Measurements from ENCODE around the gene MBP. TPM values are rescaled to one million over a fixed set of nuclear protein-coding genes. Genes with fewer than 3 reads are reported as not detected.

Gene MBP
- polyA plus RNA-seq, 1 donor from 2014 or later: 3.3 TPM

DNA sequence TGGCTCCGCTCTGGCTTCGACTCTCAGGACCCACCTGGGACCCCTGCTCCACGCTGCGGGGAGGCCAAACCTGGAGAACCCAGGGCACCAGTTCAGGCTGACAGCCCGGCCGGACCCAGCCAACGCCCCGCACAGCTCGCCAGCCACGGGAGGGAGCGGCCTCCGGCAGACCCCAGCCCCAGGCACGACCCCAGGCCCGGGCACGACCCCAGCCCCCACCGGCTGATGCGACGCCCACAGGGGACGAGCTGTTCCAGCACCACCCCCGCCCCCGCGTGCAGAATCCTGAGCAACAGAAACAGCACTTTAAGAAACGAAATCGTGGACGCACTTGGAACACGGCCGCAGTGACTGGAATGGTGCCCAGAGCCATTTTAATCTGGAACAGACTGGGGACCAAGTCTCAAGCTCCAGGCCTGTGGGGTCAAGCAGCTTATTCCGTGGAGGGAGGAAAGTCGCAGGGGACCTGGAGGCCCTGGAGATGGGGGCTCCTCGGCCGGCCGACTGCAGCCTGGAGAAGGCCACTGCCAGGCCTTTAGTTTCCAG, 74.2 kb downstream of the MBP start:
- no peak overlapping the region for H2AFZ ChIP-seq (ENCODE audit: low read depth, low read length)
- no peak overlapping the region for H3K4me3 ChIP-seq (ENCODE audit: low read length)
- no peaks in the 10 kb centered on the region for H3K27me3 ChIP-seq (ENCODE audit: insufficient read depth, low read depth, low read length)
- TF ChIP-seq TAF1 (IDR thresholded peaks at IDR 0.05; ENCODE audit: low read depth) (no peak), RAD21 (conservative IDR thresholded peaks at IDR 0.05) (no peak), EZH2 (IDR thresholded peaks at IDR 0.05; ENCODE audit: borderline replicate concordance, insufficient read depth, low read length, poor library complexity, severe bottlenecking) (no peak), MXI1 (conservative IDR thresholded peaks at IDR 0.05; ENCODE audit: poor library complexity, severe bottlenecking) (no peak), POLR2AphosphoS5 (IDR thresholded peaks at IDR 0.05) (no peak), SMC3 (conservative IDR thresholded peaks at IDR 0.05; ENCODE audit: poor library complexity) (no peak), EP300 (conservative IDR thresholded peaks at IDR 0.05; ENCODE audit: poor library complexity, severe bottlenecking) (no peak)
- TF ChIP-seq, protein P1, sequence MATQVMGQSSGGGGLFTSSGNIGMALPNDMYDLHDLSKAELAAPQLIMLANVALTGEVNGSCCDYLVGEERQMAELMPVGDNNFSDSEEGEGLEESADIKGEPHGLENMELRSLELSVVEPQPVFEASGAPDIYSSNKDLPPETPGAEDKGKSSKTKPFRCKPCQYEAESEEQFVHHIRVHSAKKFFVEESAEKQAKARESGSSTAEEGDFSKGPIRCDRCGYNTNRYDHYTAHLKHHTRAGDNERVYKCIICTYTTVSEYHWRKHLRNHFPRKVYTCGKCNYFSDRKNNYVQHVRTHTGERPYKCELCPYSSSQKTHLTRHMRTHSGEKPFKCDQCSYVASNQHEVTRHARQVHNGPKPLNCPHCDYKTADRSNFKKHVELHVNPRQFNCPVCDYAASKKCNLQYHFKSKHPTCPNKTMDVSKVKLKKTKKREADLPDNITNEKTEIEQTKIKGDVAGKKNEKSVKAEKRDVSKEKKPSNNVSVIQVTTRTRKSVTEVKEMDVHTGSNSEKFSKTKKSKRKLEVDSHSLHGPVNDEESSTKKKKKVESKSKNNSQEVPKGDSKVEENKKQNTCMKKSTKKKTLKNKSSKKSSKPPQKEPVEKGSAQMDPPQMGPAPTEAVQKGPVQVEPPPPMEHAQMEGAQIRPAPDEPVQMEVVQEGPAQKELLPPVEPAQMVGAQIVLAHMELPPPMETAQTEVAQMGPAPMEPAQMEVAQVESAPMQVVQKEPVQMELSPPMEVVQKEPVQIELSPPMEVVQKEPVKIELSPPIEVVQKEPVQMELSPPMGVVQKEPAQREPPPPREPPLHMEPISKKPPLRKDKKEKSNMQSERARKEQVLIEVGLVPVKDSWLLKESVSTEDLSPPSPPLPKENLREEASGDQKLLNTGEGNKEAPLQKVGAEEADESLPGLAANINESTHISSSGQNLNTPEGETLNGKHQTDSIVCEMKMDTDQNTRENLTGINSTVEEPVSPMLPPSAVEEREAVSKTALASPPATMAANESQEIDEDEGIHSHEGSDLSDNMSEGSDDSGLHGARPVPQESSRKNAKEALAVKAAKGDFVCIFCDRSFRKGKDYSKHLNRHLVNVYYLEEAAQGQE (IDR thresholded peaks at IDR 0.05; ENCODE audit: borderline replicate concordance): no peak
- TF ChIP-seq, protein P2, sequence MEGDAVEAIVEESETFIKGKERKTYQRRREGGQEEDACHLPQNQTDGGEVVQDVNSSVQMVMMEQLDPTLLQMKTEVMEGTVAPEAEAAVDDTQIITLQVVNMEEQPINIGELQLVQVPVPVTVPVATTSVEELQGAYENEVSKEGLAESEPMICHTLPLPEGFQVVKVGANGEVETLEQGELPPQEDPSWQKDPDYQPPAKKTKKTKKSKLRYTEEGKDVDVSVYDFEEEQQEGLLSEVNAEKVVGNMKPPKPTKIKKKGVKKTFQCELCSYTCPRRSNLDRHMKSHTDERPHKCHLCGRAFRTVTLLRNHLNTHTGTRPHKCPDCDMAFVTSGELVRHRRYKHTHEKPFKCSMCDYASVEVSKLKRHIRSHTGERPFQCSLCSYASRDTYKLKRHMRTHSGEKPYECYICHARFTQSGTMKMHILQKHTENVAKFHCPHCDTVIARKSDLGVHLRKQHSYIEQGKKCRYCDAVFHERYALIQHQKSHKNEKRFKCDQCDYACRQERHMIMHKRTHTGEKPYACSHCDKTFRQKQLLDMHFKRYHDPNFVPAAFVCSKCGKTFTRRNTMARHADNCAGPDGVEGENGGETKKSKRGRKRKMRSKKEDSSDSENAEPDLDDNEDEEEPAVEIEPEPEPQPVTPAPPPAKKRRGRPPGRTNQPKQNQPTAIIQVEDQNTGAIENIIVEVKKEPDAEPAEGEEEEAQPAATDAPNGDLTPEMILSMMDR (IDR thresholded peaks at IDR 0.05; ENCODE audit: poor library complexity, severe bottlenecking): no peak
- no peaks in the 10 kb centered on the region for H4K20me1 ChIP-seq (ENCODE audit: insufficient read depth)
- no peak overlapping the region for H3K9ac ChIP-seq (ENCODE audit: low read length)
- no peaks in the 10 kb centered on the region for H3F3A ChIP-seq (ENCODE audit: insufficient read depth, low read length, poor library complexity, severe bottlenecking)
- no peak overlapping the region for H3K4me2 ChIP-seq (ENCODE audit: low read length)
- no peaks in the 10 kb centered on the region for H3K79me2 ChIP-seq (replicated peaks; ENCODE audit: insufficient read depth, low read length)
- H3K9me3 ChIP-seq (ENCODE audit: low read length): no peaks in the 10 kb centered on the region
- no peaks in the 10 kb centered on the region for H3K36me3 ChIP-seq (ENCODE audit: insufficient read depth, low read length)
- no peak overlapping the region for H3K27ac ChIP-seq (ENCODE audit: low read length)
- no peaks in the 10 kb centered on the region for H3K9me2 ChIP-seq (ENCODE audit: insufficient read depth, low read length)

GRCh38 chr18:77057006-77057395, 75.6 kb downstream of the MBP start:
- no peaks in the 10 kb centered on the region for H3K79me2 ChIP-seq (replicated peaks; ENCODE audit: insufficient read depth, low read length)
- no peaks in the 10 kb centered on the region for H3F3A ChIP-seq (ENCODE audit: insufficient read depth, low read length, poor library complexity, severe bottlenecking)
- H3K9me3 ChIP-seq (ENCODE audit: low read length): no peaks in the 10 kb centered on the region
- H2AFZ ChIP-seq (ENCODE audit: low read depth, low read length): no peak overlapping the region
- H4K20me1 ChIP-seq (ENCODE audit: insufficient read depth): no peaks in the 10 kb centered on the region
- H3K27me3 ChIP-seq (ENCODE audit: insufficient read depth, low read depth, low read length): no peaks in the 10 kb centered on the region
- no peaks in the 10 kb centered on the region for H3K36me3 ChIP-seq (ENCODE audit: insufficient read depth, low read length)
- H3K27ac ChIP-seq (ENCODE audit: low read length): no peak overlapping the region
- no peaks in the 10 kb centered on the region for H3K9me2 ChIP-seq (ENCODE audit: insufficient read depth, low read length)
- TF ChIP-seq EZH2 (IDR thresholded peaks at IDR 0.05; ENCODE audit: borderline replicate concordance, insufficient read depth, low read length, poor library complexity, severe bottlenecking) (no peak), POLR2AphosphoS5 (IDR thresholded peaks at IDR 0.05) (no peak), TAF1 (IDR thresholded peaks at IDR 0.05; ENCODE audit: low read depth) (no peak)
- no peak overlapping the region for H3K4me2 ChIP-seq (ENCODE audit: low read length)
- no peak overlapping the region for H3K4me3 ChIP-seq (ENCODE audit: low read length)
- H3K9ac ChIP-seq (ENCODE audit: low read length): no peak overlapping the region

All from neural cell (in vitro differentiated cells).